Measurements from ENCODE around the gene TEF. TPM values are rescaled to one million over a fixed set of nuclear protein-coding genes. Genes with fewer than 3 reads are reported as not detected.

The TEF gene
- total RNA-seq, 1 experiment from 2014 or later: 2.2 TPM

- no peak for DNase-seq (ENCODE audit: unreplicated experiment)
- Mint-ChIP-seq H3K4me3 (ENCODE audit: unreplicated experiment) (no peak overlapping the region), H3K27ac (ENCODE audit: low read depth, unreplicated experiment) (no peak overlapping the region), H3K36me3 (ENCODE audit: insufficient read depth, unreplicated experiment) (peaks cover 48% of the 10 kb centered on the region), H3K9me3 (ENCODE audit: unreplicated experiment) (no peaks in the 10 kb centered on the region), H3K4me1 (ENCODE audit: insufficient read depth, unreplicated experiment) (peaks cover 20% of the 10 kb centered on the region), H3K27me3 (ENCODE audit: insufficient read depth, unreplicated experiment) (no peaks in the 10 kb centered on the region)
- intact Hi-C loops (cut with micrococcal nuclease): no loop called here
- ChIA-PET CTCF (no interaction called here), POLR2A (no interaction called here)
- TF ChIP-seq, protein P1, sequence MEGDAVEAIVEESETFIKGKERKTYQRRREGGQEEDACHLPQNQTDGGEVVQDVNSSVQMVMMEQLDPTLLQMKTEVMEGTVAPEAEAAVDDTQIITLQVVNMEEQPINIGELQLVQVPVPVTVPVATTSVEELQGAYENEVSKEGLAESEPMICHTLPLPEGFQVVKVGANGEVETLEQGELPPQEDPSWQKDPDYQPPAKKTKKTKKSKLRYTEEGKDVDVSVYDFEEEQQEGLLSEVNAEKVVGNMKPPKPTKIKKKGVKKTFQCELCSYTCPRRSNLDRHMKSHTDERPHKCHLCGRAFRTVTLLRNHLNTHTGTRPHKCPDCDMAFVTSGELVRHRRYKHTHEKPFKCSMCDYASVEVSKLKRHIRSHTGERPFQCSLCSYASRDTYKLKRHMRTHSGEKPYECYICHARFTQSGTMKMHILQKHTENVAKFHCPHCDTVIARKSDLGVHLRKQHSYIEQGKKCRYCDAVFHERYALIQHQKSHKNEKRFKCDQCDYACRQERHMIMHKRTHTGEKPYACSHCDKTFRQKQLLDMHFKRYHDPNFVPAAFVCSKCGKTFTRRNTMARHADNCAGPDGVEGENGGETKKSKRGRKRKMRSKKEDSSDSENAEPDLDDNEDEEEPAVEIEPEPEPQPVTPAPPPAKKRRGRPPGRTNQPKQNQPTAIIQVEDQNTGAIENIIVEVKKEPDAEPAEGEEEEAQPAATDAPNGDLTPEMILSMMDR (IDR thresholded peaks at IDR 0.05; ENCODE audit: unreplicated experiment): no peak
- no TSS peak for BruUV-seq (replicated peaks)
Measured at GRCh38 chr22:41348964-41349484, 32.7 kb upstream of the TEF start.

DNA sequence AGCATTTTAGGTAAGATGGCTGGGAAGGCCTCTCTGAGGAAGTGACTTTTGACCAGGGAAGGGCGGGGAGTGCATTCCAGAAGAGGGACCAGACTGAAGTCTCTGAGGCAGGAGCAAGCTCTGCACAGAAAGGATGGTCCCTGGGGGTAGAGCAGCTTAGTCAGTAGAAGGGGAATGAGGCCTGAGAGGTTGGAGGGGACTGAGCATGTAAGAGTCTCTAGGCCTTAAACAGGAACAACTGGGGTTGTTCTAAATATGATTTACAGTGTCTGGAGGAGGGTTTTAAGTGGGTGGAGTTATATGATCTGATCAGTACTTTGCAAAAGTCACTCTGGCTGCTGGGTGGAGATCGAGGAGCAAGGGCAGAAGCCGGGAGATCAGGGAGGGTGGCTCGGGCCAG is 31.7 kb upstream of the TEF start:
- ChIA-PET POLR2A (no interaction called here), CTCF (interaction anchor here (0.6 kb wide), 2 partner anchors 39 to 243 kb away, joined by 3 to 6 read pairs; no protein-coding TSS in a partner anchor)
- Mint-ChIP-seq H3K27me3 (ENCODE audit: insufficient read depth, unreplicated experiment) (no peaks in the 10 kb centered on the region), H3K4me1 (ENCODE audit: insufficient read depth, unreplicated experiment) (peaks cover 20% of the 10 kb centered on the region), H3K27ac (ENCODE audit: low read depth, unreplicated experiment) (no peak overlapping the region), H3K36me3 (ENCODE audit: insufficient read depth, unreplicated experiment) (peaks cover 42% of the 10 kb centered on the region), H3K4me3 (ENCODE audit: unreplicated experiment) (no peak overlapping the region), H3K9me3 (ENCODE audit: unreplicated experiment) (no peaks in the 10 kb centered on the region)
- no TSS peak for BruUV-seq (replicated peaks)
- intact Hi-C loops (cut with micrococcal nuclease): no loop called here
- DNase-seq (ENCODE audit: unreplicated experiment): no peak
- TF ChIP-seq, protein P1 (IDR thresholded peaks at IDR 0.05; ENCODE audit: unreplicated experiment): no peak

GRCh38 chr22:41351011-41351410 is 30.7 kb upstream of the TEF start:
- peaks cover 36% of the 10 kb centered on the region for H3K36me3 Mint-ChIP-seq (ENCODE audit: insufficient read depth, unreplicated experiment)
- TF ChIP-seq, protein P1 (IDR thresholded peaks at IDR 0.05; ENCODE audit: unreplicated experiment): no peak
- H3K27me3 Mint-ChIP-seq (ENCODE audit: insufficient read depth, unreplicated experiment): no peaks in the 10 kb centered on the region
- peak overlapping the region; percentile 26 for H3K27ac Mint-ChIP-seq (ENCODE audit: low read depth, unreplicated experiment)
- ChIA-PET CTCF (interaction anchor here (0.6 kb wide), 1 partner anchor 374 kb away, joined by 4 read pairs; no protein-coding TSS in a partner anchor), POLR2A (no interaction called here)
- DNase-seq (ENCODE audit: unreplicated experiment): no peak
- peaks cover 20% of the 10 kb centered on the region for H3K4me1 Mint-ChIP-seq (ENCODE audit: insufficient read depth, unreplicated experiment)
- no peak overlapping the region for H3K4me3 Mint-ChIP-seq (ENCODE audit: unreplicated experiment)
- intact Hi-C loops (cut with micrococcal nuclease): no loop called here
- no peaks in the 10 kb centered on the region for H3K9me3 Mint-ChIP-seq (ENCODE audit: unreplicated experiment)
- BruUV-seq (replicated peaks): no TSS peak

GRCh38 chr22:41352058-41352457 is 29.7 kb upstream of the TEF start:
- POLR2A ChIA-PET: interaction anchor here (0.6 kb wide), 1 partner anchor 14 kb away, joined by 3 read pairs; no protein-coding TSS in a partner anchor

More at GRCh38 chr22:41352058-41352457, 29.7 kb upstream of the TEF start:
- no peaks in the 10 kb centered on the region for H3K27me3 Mint-ChIP-seq (ENCODE audit: insufficient read depth, unreplicated experiment)
- H3K36me3 Mint-ChIP-seq (ENCODE audit: insufficient read depth, unreplicated experiment): peaks cover 28% of the 10 kb centered on the region
- intact Hi-C loops (cut with micrococcal nuclease): no loop called here
- peaks cover 20% of the 10 kb centered on the region for H3K4me1 Mint-ChIP-seq (ENCODE audit: insufficient read depth, unreplicated experiment)
- TF ChIP-seq, protein P1 (IDR thresholded peaks at IDR 0.05; ENCODE audit: unreplicated experiment): no peak
- DNase-seq (ENCODE audit: unreplicated experiment): no peak
- CTCF ChIA-PET: no interaction called here
- no peaks in the 10 kb centered on the region for H3K9me3 Mint-ChIP-seq (ENCODE audit: unreplicated experiment)
- no peak overlapping the region for H3K4me3 Mint-ChIP-seq (ENCODE audit: unreplicated experiment)
- no peak overlapping the region for H3K27ac Mint-ChIP-seq (ENCODE audit: low read depth, unreplicated experiment)
- BruUV-seq (replicated peaks): no TSS peak

Measured in MCF 10A (cell line).